Gastroesophageal sphincter (tissue), 3 donors: ENCODE measurements around the gene OR10A2.

Source experiments
- CTCF ChIP-seq, 4 experiments: fragments of 200-600 bp in 2 of 4; fragments of 450-650 bp in 2 of 4; sonication (generic) in 1 of 4; IDR thresholded peaks; one replicate each; pipeline ENCODE4 v1.5.1; 2017 to 2019; ENCODE audit warnings: antibody characterized with exemption in 4 of 4, mild to moderate bottlenecking in 2 of 4, moderate library complexity in 2 of 4
- EP300 ChIP-seq: sonication (generic); formaldehyde crosslinking; IDR thresholded peaks from one replicate; pipeline ENCODE4 v1.6.1; 2017; ENCODE audit warnings: antibody characterized with exemption, mild to moderate bottlenecking
- POLR2A ChIP-seq, 2 donors: fragments of 450-650 bp; IDR thresholded peaks; one replicate each; pipeline ENCODE4 v1.6.1; 2017; ENCODE audit warnings: antibody characterized with exemption in 2 of 2, mild to moderate bottlenecking in 2 of 2, moderate library complexity in 1 of 2
- POLR2AphosphoS5 ChIP-seq: sonication (generic); formaldehyde crosslinking; IDR thresholded peaks from one replicate; pipeline ENCODE4 v1.6.1; 2017; ENCODE audit warnings: antibody characterized with exemption

GRCh38 chr11:6898911-6899310 is 36.1 kb downstream of the OR10A2 start:
- TF ChIP-seq CTCF (IDR thresholded peaks at IDR 0.05) (no peak), POLR2AphosphoS5 (no peak), POLR2A (IDR thresholded peaks at IDR 0.05) (no peak), EP300 (no peak)
